Erythroblast (primary cell): ENCODE data around the gene TIGD6.

ENCODE experiments used
- DNase-seq, 2 experiments: peaks; one replicate each; lab custom pipeline; 2025; lab: John Stamatoyannopoulos, UW
- GATA1 ChIP-seq: IDR thresholded peaks from 2 replicates; pipeline ENCODE4 v1.6.1; 2011; ENCODE audit warnings: low read depth, mild to moderate bottlenecking, control low read depth, low read length, moderate library complexity
- POLR2A ChIP-seq: IDR thresholded peaks from 2 replicates; pipeline ENCODE4 v1.6.1; 2011; ENCODE audit warnings: mild to moderate bottlenecking, low read length

Gene TIGD6

GRCh38 chr5:150000990-150001659, 671 bp upstream of the TIGD6 start:
- DNase-seq = peak; percentile 71 to 81
- TF ChIP-seq GATA1 (no peak), POLR2A (no peak)

- TF ChIP-seq POLR2A (no peak), GATA1 (no peak)
Observed at GRCh38 chr5:149999866-150000255, 593 bp downstream of the TIGD6 start.

GRCh38 chr5:149999359-149999758, 1.1 kb downstream of the TIGD6 start:
- no peak for DNase-seq
- TF ChIP-seq GATA1 (no peak), POLR2A (no peak)

More at GRCh38 chr5:149999866-150000255, 593 bp downstream of the TIGD6 start:
- no peak for DNase-seq

- DNase-seq = no peak
- no peak for TF ChIP-seq POLR2A
- TF ChIP-seq GATA1 = no peak
Observed at GRCh38 chr5:149998281-149998680, 2.2 kb downstream of the TIGD6 start.

GRCh38 chr5:149996205-149996890, 4.1 kb downstream of the TIGD6 start:
- TF ChIP-seq POLR2A (no peak), GATA1 (no peak)
- no peak for DNase-seq

GRCh38 chr5:149995385-149996204, 4.9 kb downstream of the TIGD6 start:
- no peak for DNase-seq
- TF ChIP-seq POLR2A = no peak
- TF ChIP-seq GATA1 = no peak

GRCh38 chr5:149993471-149993870, 7.0 kb downstream of the TIGD6 start:
- TF ChIP-seq POLR2A = no peak
- no peak for TF ChIP-seq GATA1
- no peak for DNase-seq

- TF ChIP-seq GATA1 (no peak), POLR2A (peak; percentile 12)
- DNase-seq = peak; percentile 79 to 90
Observed at GRCh38 chr5:149990518-149991376, 9.7 kb downstream of the TIGD6 start.

- DNase-seq = no peak
- no peak for TF ChIP-seq POLR2A
- no peak for TF ChIP-seq GATA1
Observed at GRCh38 chr5:149988126-149988525, 12.3 kb downstream of the TIGD6 start.

GRCh38 chr5:149982505-149982904, 17.9 kb downstream of the TIGD6 start:
- no peak for TF ChIP-seq GATA1
- TF ChIP-seq POLR2A = no peak
- DNase-seq = no peak

GRCh38 chr5:149981206-149981605, 19.2 kb downstream of the TIGD6 start:
- DNase-seq = no peak
- no peak for TF ChIP-seq POLR2A

GRCh38 chr5:149979896-149980295, 20.6 kb downstream of the TIGD6 start:
- DNase-seq = no peak
- TF ChIP-seq GATA1 = no peak
- TF ChIP-seq POLR2A = no peak

- DNase-seq = no peak
- no peak for TF ChIP-seq GATA1
- no peak for TF ChIP-seq POLR2A
Observed at GRCh38 chr5:149975409-149975808, 25.0 kb downstream of the TIGD6 start.
